GM12872 (cell line): ENCODE measurements around the gene AP4B1.

Experiments used
- TF ChIP-seq, protein P1 (sequence below): IDR thresholded peaks from 3 replicates; pipeline ENCODE4 v1.5.1; 2011; ENCODE audit warnings: low read depth, mild to moderate bottlenecking, low read length, moderate library complexity; ENCODE audit not compliant: insufficient read depth

The AP4B1 gene

DNA sequence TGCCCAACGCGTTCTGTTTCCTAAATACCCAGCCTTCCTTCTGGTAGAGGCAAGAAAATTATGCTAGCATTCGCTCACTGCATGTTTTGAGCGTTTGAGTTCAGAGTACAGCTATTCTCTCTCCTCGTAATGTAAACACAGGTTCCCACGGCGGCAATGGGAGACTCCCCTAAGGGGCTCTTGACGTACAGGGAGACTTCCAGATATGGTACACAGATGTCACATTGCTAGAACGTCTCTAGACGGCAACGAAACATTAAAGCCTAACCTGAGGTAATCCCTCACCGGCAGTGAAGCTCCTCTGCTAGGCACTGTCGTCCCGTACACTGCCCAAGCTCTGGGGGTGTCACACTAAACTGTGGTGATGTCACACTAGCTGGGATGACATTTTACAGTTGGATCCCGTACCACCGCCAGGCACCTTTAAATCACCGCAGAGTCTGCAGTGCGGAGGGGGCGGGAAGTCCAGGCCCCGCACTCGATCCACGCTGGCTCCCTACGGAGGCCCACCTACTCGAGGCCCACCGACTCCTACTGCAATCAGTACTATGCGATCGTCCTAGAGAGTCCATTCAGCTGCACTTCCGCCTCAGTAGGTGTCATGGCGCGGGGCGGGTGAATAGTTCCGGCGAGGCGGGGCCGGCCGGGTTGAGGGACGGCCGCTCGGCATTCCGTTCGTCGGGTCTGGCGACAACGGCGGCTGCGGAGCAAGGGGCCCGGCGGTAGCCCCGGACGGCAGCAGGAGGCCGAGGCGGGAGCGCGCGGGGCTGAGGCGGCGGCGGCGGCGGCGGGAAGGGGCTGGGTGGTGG is 24.5 kb upstream of the AP4B1 start, which contains the start of gene HIPK1:
Gene HIPK1, plus strand, starts transcription at position 384 of the 809 bp plus-strand sequence.
- TF ChIP-seq, protein P1, sequence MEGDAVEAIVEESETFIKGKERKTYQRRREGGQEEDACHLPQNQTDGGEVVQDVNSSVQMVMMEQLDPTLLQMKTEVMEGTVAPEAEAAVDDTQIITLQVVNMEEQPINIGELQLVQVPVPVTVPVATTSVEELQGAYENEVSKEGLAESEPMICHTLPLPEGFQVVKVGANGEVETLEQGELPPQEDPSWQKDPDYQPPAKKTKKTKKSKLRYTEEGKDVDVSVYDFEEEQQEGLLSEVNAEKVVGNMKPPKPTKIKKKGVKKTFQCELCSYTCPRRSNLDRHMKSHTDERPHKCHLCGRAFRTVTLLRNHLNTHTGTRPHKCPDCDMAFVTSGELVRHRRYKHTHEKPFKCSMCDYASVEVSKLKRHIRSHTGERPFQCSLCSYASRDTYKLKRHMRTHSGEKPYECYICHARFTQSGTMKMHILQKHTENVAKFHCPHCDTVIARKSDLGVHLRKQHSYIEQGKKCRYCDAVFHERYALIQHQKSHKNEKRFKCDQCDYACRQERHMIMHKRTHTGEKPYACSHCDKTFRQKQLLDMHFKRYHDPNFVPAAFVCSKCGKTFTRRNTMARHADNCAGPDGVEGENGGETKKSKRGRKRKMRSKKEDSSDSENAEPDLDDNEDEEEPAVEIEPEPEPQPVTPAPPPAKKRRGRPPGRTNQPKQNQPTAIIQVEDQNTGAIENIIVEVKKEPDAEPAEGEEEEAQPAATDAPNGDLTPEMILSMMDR, result no peak

DNA sequence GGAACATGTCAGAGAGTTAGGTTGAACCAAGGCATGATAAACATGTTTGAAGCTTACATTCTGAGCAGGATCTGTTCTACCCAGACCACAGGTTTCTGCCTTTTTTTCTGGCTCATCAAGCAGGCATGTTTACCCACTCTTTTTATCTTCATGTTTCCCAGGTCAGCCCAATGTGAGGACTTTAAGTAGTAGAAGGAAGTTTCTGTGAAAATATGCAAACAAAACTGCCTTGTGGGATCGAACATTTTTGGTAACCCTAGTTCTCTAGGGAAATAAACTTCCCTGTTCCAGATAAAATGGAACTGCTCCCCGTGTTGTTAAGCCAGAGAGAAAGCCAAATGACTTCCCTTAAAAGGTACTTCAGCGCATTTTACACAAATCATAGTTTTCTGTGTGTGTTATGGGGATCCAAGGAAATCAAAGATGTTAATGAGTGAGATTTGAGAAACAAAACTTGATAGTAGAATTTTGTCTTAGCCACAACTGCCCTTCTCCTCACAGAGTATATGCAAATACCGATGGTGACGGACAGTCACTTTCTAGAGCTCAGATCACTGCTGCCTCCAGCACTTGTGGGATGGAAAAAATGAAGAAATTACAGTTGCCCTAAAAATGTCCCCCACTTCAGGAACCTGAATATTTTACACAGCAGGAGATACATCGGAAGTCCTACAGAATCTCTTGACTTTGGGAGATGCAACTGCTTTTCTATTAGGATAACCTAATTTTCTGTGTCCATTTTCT is 23.8 kb upstream of the AP4B1 start:
- TF ChIP-seq, protein P1, result no peak

DNA sequence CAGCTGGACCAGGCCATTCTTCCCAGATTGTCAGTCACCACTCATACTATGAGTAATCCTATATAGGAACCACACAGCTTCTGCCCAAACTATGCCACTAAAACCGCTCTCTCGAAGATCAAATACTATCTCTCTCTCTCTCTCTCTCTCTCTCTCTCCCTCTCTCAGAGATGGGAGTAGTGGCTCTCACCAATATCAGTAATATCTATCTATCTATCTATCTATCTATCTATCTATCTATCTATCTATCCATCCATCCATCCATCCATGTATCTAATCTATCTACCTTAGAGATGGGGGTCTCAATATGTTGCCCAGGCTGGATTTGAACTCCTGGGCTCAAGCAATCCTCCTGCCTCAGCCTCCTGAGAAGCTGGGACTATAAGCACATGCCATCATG is 19.9 kb upstream of the AP4B1 start:
- TF ChIP-seq, protein P1, result no peak

DNA sequence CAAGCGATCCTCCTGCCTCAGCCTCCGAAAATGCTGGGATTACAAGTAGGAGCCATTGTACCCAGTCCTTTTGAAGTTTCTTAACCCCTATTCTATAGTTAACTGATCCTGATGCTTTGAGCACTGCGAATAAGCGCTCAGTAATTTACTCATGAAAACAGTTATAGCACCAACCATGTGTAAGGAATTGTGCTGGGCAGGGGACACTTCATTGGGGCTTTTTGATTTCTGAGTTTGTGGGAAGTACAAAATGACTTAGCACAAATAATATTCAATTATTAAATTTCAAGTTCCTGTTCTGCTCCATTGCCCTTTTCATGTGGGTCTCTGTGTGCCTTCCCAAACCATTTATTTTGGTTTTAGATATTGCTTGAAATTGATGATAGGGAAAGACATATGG is 18.4 kb upstream of the AP4B1 start:
- TF ChIP-seq, protein P1, result no peak

DNA sequence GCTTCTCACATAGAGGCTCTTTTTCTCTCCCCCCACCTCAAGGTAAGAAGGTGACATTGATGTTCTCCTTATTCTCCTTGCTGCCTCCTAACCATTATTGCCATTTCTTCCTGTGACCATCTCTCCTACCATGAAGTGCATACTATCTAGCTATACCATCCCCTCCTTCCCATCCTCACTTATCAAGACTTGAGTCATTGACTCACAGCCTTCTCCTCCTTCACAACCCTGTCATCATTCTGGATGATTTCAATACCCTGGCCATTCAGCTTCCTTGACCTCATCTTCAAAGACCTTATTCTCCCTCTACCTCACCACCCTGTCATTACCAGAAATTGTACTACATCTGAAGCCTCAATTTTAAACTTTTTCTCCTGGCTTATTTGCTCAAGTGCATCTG is 13.6 kb upstream of the AP4B1 start:
- TF ChIP-seq, protein P1, result no peak

GRCh38 chr1:113917400-113918082 is 12.9 kb upstream of the AP4B1 start:
- TF ChIP-seq, protein P1, result no peak

DNA sequence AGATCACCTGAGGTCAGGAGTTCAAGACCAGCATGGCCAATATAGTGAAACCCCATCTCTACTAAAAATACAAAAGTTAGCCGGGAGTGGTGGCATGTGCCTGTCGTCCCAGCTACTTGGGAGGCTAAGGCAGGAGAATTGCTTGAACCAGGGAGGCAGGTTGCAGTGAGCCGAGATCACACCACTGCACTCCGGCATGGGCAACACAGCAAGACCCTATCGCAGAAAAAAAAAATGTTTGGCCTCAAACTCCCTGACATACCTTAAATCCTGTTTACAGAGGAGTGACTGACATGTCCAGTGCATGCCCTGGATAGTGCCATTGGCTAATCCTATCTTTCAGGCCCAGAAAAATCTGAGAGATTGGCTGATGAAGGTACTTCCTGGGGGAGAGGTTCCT is 12.4 kb upstream of the AP4B1 start:
- TF ChIP-seq, protein P1, result no peak
